Medulla oblongata (tissue), 1 donor: ENCODE data around the gene SERTAD3.
A peak's percentile ranks its signal among the peaks of the same experiment; 100 is the strongest.

Experiments used
- DNase-seq: peaks from one replicate; pipeline ENCODE4 v3.0.0-alpha.2; 2015; ENCODE audit errors: extremely low spot score

The SERTAD3 gene

DNA sequence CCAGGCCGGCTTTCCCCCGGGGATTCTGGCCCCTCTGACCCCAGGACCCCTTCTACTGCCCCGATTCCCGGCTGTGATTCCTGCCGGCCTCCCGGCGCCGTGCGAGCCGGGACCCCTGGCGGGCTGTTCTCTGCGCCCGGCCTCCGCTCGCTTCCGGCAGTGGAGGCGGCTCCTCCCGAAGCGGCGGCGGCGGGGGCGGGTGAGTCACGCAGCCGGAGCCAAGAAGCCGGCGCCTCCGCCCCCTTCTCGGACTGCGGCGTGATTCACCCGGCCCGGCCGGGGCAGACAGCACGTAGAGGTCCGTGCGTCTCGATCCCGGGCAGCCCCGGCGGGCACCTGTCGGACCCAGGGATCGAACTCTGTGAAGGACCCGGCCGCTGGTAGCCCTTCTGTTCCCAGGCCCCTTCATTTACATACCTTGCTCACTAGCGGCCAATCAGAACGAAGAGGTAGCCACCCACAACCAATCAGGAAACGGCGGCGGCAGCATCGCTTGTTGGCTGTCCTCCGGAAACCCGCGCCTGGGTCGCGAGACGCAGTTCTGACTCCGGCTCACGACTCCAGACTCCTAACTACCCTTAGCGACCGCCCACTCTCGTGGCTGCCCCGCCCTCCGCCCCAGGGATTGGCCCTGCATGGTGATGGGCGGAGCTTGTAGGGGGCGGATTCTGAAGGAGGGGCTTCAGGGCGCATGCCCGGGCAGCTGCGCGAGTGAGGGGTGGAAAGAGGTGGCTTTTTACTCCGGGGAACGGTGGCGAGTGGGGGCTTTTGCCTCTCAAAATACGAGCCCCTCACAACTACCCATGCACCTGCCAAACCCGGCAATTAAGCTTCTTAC is 18.5 kb downstream of the SERTAD3 start, which contains the start of gene SERTAD1:
SERTAD1 (minus strand) TSS at position 543 of the 838 bp plus-strand sequence. CDS start 2,446 bp downstream, outside the sequence.
- DNase-seq, result peak; percentile 100

DNA sequence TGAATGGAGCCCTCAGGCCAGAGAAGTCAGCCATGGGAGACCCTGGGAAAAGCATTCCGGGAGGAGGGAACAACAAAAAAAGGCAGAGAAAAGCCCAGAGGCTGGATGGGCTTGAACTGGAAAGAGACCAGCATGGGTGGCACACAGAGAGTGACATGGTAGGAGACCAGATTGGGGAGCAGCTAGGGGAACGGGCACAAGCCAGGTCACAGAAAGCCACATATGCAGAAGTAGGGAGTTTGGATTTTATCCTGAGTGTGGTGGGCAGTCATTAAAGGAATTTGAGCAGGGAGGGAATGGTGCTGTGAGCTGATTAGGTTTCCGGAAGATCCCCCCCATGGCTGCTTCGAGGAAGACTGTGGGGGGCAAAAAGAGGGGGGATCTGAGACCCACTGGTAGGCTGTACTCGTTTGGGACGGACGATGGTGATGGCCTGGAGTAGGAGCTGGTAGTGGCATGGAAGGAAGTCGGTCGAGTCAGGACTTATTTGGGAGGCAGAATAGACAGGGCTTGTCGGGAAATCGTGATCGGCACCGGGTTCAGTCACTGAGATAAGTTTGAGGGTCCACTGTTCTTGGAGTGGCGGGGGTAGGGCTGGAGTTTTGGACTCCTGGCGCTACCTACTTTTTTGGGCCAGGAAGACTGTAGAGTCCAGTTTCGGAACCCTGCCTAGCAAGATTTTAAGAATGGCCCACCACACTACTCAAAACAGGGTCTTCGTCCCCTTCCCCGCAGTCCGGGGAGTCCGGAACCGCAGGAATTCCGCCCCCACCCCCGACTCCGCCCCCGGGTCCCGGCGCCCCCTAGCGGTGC is 19.3 kb downstream of the SERTAD3 start:
- peak; percentile 61 for DNase-seq

DNA sequence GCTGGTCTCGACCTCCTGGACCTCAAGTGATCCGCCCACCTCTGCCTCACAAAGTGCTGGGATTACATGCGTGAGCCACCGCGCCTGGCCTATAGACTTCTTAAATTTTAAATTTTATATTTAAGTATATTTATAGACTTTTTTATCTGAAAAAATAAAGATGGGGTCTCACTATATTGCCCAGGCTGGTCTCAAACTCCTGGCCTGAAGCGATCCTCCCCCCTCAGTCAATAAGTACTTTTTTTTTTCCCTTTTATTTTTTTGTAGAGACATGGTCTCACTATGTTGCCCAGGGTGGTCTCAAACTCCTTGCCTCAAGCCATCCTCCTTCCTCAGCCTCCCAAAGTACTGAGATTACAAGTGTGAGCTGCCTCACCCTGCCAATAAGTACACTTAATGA is 20.2 kb downstream of the SERTAD3 start:
- DNase-seq, result no peak

DNA sequence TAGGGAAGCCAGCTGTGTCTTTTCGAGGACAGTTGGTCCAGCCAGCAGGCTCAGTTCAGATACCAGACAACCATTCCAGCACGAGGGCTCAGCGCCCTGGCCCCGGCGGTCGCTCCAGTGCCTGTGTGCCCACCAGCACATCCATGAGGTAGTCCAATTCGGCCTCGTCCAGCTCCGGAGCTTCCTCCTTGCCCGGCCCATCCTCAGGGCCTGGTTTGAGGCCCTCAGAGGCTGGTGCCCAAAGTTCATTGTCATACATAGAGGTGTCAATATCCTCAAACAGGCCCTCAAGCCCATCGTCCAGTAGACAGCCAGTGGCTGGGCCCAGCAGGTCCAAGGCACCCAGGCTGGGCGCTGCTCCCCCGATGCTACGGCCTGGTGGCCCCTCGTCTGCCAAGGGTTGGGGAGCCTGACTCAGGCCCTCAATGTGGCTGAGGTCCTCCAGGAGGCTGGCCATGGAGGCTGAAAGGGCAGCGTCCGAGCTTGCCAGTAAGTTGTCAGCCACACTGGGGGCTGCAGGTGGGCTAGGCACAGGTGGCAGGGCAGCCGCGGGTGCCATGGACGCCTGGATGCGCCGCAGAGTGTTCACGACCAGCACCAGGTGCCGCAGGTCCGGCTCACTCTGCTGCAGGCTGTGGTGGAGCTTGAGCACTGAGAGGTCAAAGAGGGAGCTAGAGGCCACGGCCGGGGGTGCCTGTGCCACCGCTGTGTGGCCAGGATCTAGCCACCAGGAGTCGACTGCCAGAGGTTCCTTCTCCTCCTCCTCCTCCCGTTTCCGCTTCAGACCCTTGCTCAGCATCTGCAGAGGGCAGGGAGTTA is 21.2 kb downstream of the SERTAD3 start:
- no peak for DNase-seq

DNA sequence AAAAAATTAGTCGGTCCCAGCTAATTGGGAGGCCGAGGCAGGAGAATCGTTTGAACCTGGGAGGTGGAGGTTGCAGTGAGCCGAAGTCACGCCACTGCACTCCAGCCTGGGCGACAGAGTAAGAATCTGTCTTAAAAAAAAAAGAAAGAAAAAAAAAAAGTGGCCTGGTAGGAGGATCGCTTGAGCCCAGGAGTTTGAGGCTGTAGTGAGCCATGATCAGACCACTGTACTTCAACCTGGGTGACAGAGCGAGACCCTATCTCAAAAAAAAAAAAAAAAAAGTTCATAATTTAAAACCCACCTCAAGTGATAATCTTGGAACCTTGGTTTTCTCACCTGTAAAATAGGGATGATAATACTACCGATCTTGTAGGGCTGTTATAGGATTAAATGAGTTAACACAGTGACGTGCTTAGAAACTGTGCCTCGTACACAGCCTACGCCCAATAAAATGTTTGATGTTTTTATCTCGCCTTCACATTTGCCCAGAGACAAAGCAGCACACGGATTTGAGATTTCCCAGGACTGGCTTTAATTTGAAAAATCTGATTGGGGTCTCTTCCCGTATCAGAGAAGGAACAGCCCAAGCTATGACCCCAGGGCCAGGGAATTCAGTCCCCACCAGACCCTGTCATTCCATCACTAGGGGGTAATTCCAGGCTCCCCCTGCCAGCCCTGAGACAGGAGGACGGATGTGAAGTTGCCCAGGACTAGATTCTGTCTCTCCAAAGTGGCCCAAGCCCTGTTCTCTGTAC is 22.0 kb downstream of the SERTAD3 start:
- DNase-seq, result no peak

DNA sequence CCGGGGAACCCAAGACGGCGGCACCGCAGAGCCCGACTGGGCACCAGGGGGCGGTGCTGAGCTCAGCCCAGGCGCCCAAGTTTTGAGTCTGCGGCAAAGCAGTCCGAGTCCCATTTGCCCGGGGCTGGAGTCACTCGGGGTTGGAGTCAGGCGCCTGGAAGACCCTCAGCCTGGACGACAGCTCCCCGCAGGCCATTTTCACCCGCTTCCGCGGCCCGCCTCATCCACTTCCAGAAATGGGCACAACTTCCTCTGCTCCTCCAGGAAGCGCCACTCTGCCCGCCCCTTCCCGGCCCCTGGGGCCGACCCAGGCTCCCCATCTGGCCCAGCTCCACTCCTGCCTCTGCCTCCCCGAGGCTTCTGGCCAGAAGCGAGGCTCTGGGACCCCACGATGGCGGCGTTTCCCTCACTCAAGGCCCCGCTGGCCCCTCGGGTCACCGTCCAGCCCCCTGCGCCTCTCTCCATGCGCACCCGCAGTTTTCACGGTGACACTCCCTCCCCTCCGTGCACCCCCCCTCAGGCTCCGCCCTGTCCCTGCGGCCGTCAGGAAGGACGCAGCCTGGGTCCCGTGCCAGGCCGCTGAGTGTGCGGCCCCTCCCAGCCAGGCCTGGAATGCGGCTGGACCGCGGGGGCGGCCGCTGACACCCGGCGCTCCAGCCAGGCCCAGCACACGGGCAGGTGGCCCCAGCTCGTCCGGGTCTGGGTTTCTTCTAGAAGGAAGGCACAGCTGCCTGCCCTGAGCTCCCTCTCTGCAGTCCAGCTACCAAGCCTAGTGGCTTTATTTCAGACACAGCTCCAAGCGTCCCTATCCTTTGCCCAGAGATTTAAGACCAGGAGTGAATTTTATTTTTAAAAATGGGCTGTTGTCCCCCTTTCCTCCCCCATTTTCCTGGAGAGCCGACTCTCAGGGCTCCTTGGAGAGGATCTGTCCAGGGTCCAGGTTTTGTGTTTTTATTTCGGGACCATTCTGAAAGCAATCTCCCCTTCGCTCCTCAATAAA is 23.1 kb downstream of the SERTAD3 start:
- DNase-seq, result peak; percentile 91

DNA sequence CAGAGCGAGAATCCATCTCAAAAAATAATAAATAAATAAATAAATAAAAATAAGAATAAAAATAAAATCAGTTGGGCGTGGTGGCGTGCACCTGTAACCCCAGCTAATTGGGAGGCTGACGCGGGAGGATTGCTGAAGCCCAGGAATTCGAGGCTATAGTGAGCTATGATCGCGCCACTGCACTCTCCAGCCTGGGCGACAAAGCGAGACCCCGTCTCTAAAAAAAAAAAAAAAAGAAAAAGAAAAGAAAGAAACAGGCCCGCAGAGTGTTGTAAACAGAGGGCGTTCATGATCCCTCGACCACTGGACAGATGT is 23.7 kb downstream of the SERTAD3 start:
- DNase-seq, result no peak

DNA sequence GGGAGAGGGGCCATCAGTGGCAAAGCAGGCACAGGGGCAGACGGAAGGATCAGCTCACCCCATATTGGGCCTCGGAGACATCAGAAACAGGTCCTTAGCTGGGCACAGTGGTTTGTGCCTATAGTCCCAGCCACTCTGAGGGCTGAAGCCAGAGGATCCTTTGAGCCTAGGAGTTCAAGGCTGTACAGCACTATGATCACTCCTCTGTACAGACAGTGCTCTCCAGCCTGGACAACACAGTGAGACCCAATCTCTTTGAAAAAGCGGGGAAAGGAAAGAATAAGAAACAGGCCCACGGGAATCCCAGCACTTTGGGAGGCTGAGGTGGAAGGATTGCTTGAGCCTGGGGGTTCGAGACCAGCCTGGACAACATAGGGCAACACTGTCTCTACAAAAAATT is 24.4 kb downstream of the SERTAD3 start:
- no peak for DNase-seq

DNA sequence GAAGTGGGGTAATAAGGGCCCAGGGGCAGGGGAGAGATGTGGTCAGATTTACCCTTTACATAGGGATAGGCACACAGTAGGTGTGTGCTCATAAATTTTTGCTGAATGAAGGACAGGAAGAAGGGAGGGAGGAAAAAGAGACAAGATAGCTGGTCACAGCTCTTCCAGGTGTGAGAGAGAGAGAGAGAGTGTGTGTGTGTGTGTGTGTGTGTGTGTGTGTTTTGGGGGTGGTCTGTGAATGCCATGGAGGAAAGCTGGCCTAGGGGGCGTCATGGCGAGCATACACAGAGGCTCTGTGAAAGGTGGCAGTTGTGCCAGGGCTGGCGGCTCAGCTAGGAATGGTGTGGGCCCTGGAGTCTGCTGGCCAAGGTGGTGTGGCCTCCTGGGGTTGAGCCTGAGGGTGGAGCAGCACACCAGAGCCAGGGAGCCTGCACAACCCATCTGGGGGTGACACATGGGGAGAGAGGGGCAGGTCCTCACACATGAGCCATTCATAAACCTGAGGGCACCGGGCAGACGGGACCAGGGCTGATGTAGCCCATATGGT is 25.0 kb downstream of the SERTAD3 start:
- no peak for DNase-seq

DNA sequence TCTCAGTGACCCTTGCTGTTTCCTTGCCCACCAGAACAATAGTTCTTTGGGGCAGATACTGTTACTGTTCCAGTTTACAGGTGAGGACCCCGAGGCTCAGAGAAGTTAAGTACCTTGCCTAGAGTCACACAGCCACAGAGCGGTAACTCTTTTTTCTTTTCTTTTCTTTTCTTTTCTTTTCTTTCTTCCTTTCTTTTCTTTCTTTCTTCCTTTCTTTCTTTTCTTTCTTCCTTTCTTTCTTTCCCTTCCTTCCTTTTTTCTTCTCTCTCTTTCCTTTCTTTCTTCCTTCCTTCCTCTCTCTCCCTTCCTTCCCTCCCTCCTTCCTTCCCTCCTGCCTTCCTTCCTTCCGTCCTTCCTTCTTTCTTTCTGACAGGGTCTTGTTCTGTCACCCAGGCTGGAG is 26.1 kb downstream of the SERTAD3 start:
- no peak for DNase-seq

DNA sequence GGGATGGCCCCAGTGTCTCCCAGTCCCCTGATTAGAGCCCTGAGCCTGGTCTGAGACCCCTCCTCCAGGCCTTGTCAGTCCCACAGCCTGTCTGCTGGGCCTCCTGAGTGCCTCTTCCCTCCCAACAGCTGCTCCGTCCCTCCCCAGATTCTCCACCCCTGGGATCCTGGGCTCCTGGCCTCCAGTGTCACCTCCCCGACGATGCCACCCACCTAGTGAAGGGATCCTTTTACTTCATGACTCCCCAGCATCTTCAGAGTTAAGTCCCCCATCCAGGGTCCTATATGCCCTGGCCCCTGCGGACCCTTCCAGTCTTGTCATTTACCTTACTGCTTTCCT is 26.5 kb downstream of the SERTAD3 start:
- DNase-seq, result no peak

DNA sequence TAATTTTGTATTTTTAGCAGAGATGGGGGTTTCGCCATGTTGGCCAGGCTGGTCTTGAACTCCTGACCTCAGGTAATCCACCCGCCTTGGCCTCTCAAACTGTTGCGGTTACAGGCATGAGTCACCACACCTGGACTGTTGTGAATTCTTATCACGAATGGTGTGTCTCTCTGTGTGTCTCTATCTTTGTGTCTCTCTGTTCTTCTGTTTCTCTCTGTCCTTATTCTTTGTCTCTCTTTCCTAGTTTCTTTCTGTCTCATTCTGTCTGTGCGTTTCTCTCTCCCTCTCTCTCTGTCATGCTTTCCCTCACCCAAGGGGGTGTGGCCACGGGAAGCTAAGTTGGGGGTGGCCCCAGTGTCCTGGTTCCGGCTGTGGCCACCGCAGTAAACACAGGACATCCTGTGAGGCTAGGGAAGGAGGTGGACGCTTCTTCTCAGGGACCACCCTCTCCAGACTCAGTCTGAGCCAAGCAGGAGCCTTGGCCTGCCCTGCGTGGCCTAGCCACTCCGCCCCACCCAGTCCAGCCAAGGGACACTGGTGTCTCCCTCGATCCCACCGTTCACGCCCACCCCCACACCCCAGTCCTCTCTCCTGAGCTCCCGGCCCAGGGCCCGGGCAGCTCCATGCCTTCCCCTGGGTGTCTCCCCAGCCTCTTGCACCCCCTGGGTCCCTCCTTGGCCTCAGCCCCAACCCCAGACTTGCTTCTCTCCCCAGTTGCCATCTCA is 27.1 kb downstream of the SERTAD3 start:
- peak; percentile 12 for DNase-seq

DNA sequence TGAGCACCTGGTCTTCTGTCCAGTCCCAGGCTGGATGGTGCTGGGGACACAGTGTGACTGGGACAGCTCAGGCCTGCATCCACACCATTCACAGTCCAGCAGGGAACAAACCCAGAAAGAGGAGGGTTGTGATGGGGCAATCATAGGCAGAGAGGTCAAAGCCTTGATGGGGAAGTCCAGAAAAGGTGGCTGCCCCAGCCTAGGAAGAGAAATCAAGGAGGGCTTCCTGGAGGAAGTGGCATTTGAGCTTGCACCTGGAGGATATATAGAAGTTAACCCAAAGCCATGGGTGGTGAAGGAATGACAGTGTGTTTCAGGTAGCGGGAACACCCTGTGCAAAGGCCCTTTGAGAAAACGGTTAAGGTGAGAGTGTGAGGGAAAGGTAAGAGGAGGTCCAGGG is 28.4 kb downstream of the SERTAD3 start:
- no peak for DNase-seq

DNA sequence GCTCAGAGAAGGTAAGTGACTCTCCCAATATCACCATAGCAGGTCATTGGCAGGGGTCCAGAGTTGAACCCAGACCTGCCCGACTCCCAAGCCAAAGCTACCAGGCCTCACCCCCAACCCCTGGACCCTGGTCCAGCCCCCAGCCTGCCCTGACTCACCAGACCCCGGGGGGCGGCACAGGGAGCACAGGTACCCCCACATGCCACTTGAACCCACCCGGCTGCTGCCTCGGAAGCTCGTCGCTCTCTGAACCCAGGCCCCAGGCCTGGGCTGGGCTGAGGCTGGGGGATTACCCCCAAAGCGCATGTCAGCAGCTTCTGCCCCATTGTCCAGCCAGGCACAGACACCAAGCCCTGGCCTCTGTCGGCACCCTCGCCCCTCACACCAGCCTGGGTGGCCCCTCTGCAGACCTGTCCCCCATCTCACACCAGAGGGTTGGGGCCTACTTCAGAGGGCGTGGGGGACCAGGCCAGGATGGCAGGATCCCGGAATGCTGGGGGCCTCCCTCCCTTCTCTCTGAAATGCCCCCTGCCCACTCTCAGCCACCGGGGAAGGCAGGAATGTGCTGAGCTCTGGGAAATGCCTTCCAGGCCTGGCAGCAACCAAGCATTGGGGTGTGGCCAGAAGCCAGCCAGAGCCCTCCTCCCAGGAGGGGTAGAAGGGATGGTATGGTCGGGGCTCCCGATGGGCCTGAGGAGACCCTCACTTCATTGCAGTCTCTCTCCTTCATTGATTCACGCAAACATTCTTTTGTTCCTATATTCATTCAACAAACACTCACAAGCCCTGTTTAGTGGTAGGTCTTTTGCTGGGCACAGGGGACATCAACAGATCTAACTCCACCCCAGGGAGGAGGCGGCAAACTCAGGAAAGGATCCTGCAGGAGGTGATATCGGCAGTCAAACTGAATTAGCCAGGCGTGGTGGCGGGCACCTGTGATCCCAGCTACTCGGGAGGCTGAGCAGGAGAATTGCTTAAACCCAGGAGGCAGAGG is 29.3 kb downstream of the SERTAD3 start:
- DNase-seq, result no peak

DNA sequence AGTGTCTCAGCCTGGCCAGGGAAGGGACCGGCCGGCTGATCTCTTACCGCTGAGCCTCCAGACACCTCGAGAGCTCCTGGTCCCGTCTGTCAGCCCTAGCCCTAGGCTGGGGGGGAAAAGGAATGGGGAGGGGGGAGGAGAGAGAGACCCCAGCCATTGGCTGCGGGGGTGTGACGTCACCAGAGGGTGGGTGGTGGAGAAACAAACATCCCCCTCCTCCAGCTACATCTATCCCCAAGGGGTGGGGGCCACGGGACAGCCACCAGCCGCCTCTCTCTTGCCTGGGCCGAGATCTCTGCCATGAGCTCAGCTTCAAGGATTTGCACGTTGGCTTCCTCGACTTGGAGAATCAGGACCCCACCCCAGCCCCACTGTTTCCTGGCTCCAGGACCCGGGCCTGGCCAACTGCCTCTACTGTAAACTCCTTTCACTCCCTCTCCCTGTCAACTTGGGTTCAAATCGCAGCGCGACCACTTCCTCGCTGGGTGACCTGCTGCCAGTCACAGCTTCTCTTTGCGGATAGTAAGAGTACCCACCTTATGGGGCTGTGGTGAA is 30.8 kb downstream of the SERTAD3 start, which contains the start of gene PRX:
PRX (minus strand) TSS at position 88 of the 555 bp plus-strand sequence. CDS start 5,446 bp downstream, outside the sequence.
- DNase-seq, result no peak

DNA sequence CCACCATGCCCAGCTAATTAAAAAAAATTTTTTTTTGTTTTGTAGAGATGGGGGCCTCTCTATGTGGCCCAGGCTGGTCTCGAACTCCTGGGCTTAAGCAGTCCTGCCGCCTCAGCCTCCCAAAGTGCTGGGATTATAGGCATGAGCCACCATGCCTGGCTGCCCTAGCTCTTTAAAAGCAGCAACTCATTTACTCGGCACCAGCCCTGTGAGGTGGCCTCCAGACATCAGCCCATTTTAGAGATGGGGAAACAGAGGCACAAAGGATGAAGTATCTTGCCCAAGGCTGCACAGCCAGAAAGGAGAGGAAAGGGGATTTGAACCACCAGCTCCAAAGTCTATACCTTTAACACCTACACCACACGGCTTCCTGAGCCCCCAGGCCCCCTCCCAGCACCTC is 31.3 kb downstream of the SERTAD3 start:
- DNase-seq, result no peak

DNA sequence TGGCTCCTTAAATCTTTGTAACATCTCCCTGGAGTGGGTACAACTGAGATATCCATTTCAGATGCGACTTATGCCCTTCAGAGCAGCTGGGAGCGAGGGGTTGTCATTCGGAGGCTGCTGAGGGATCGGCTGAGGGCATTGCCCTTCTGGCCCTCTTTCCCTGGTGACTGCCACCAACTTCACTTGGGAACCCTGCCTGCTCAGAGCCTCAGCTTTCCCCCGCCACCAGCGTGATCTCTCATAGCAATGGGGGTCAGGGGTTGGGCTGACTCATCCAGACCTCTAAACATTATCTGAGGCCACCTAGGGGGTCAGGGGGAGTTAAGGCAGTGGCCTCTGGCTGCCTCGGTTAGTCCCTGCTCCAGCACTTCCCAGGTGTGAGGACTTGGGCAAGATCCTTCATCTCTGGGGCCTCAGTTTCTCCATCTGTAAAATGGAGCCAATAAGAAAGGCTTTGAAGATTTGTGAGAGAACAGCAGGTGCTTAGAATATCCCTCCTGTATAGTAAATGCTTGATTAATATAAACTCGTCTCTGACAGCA is 32.1 kb downstream of the SERTAD3 start:
- DNase-seq, result no peak
